HepG2 (cell line): ENCODE results near the gene MCFD2. TPM values are rescaled to one million over a fixed set of nuclear protein-coding genes. Genes with fewer than 3 reads are reported as not detected.

ENCODE experiments used
- AGO1 ChIP-seq: fragments of 200-400 bp; formaldehyde crosslinking; IDR thresholded peaks from 2 replicates; pipeline ENCODE4 v1.6.1; 2017; ENCODE audit warnings: mild to moderate bottlenecking, low read depth, low read length, moderate library complexity; ENCODE audit not compliant: poor library complexity, severe bottlenecking
- ARID5B ChIP-seq: IDR thresholded peaks from 2 replicates; pipeline ENCODE4 v1.4.0; 2020; ENCODE audit warnings: mild to moderate bottlenecking, missing genetic modification reagents
- HNF1A ChIP-seq, 2 experiments: sonication (generic) in 1 of 2; formaldehyde crosslinking in 1 of 2; IDR thresholded peaks; 2 replicates each; pipeline versions ENCODE4 v1.4.0 to v1.6.1; 2016 to 2020; ENCODE audit warnings: borderline replicate concordance in 1 of 2, low read depth in 1 of 2, mild to moderate bottlenecking in 1 of 2, missing genetic modification reagents in 1 of 2
- HOXA3 ChIP-seq: sonication (generic); formaldehyde crosslinking; IDR thresholded peaks from 2 replicates; pipeline ENCODE4 v1.5.0; 2020; ENCODE audit warnings: missing genetic modification reagents
- NCOA2 ChIP-seq: sonication (generic); formaldehyde crosslinking; IDR thresholded peaks from 2 replicates; pipeline ENCODE4 v1.8.0; 2022; ENCODE audit warnings: inconsistent platforms
- PRDM10 ChIP-seq: sonication (generic); formaldehyde crosslinking; IDR thresholded peaks from 2 replicates; pipeline ENCODE4 v1.4.0; 2020; ENCODE audit warnings: low read depth, missing genetic modification reagents
- RXRA ChIP-seq: sonication (generic); formaldehyde crosslinking; IDR thresholded peaks from 2 replicates; pipeline ENCODE4 v1.5.1; 2020; ENCODE audit warnings: missing genetic modification reagents
- THAP11 ChIP-seq: IDR thresholded peaks from 2 replicates; pipeline ENCODE4 v1.6.1; 2016; ENCODE audit warnings: missing biosample characterization, missing genetic modification reagents
- ZBTB8A ChIP-seq: sonication (generic); formaldehyde crosslinking; IDR thresholded peaks from 2 replicates; pipeline ENCODE4 v1.4.0; 2020; ENCODE audit warnings: mild to moderate bottlenecking, low read depth, missing genetic modification reagents, borderline replicate concordance
- ZHX1 ChIP-seq: sonication (generic); formaldehyde crosslinking; IDR thresholded peaks from 2 replicates; pipeline ENCODE4 v1.8.1; 2022; ENCODE audit warnings: low read depth, mild to moderate bottlenecking, missing genetic modification reagents
- ZNF468 ChIP-seq: sonication (generic); formaldehyde crosslinking; IDR thresholded peaks from 2 replicates; pipeline ENCODE4 v1.8.0; 2022; ENCODE audit warnings: mild to moderate bottlenecking, moderate library complexity, missing genetic modification reagents
- ZNF567 ChIP-seq: sonication (generic); formaldehyde crosslinking; IDR thresholded peaks from 2 replicates; pipeline ENCODE4 v1.8.1; 2023; ENCODE audit warnings: mild to moderate bottlenecking, missing genetic modification reagents, borderline replicate concordance
- polyA plus RNA-seq, 8 experiments: library from polyadenylated mRNA; depleted of rRNA in 3 of 8; stranded (reverse) in 7 of 8; unstranded in 1 of 8; fragments of >200 nt; fragmentation: Illumina TruSeq in 4 of 8; extraction: Trizol in 4 of 8; gene quantifications; 2 replicates each; pipeline versions ENCODE4 v1.2.1 to v1.2.3, GENCODE V29; 2011 to 2016; ENCODE audit warnings: low read depth in 4 of 8, missing spikeins in 1 of 8, mixed read lengths in 1 of 8; ENCODE audit not compliant: insufficient read depth in 1 of 8
- total RNA-seq, 5 experiments: library from RNA; depleted of rRNA; stranded (reverse); fragments of >200 nt; fragmentation: Illumina TruSeq; extraction: Trizol; gene quantifications; 2 replicates each; pipeline ENCODE4 v1.2.3, GENCODE V29; 2016; ENCODE audit warnings: low read depth in 1 of 5

Gene MCFD2
- total and polyA plus RNA-seq, 2 of the 13 experiments (the other 11 are each of a cell fraction or from before 2014, with no cell fraction given): 183 to 232 TPM

GRCh38 chr2:46963941-46964673, 48.5 kb upstream of the MCFD2 start (continued):
- TF ChIP-seq HNF1A (IDR thresholded peaks at IDR 0.05; ENCODE audit: low read depth): no peak
- TF ChIP-seq HNF1A (CRISPR knock-in tag; IDR thresholded peaks at IDR 0.05; ENCODE audit: borderline replicate concordance): peak; percentile 31; the same call in 1 of the 2 replicates
- 0 out of 2 replicates have a peak, but pooled peaks have one; percentile 13 for TF ChIP-seq ARID5B (CRISPR knock-in tag)
- TF ChIP-seq PRDM10 (CRISPR knock-in tag): peak; percentile 16; the same call in 1 of the 2 replicates
- 0 out of 2 replicates have a peak, but pooled peaks have one; percentile 22 for TF ChIP-seq RXRA (CRISPR knock-in tag)
- no peak for TF ChIP-seq THAP11 (CRISPR knock-in tag)
- no peak for TF ChIP-seq AGO1
- TF ChIP-seq ZNF567 (CRISPR knock-in tag): no peak
- no peak for TF ChIP-seq ZHX1
- TF ChIP-seq ZBTB8A (CRISPR knock-in tag): no peak
- TF ChIP-seq NCOA2 (CRISPR knock-in tag): no peak
- peak; percentile 25; the same call in 1 of the 2 replicates for TF ChIP-seq HOXA3
- no peak for TF ChIP-seq ZNF468 (CRISPR knock-in tag)
